HL-60 (cell line): ENCODE results near the gene ZMAT2.

Experiments
- POLR2AphosphoS5 ChIP-seq: IDR thresholded peaks from 2 replicates; pipeline ENCODE4 v1.6.1; 2012; ENCODE audit warnings: low read depth
- TF ChIP-seq, protein P1 (sequence below): IDR thresholded peaks from one replicate; pipeline ENCODE4 v1.5.1; 2011; ENCODE audit warnings: low read length, control low read depth, inconsistent platforms; ENCODE audit not compliant: insufficient read depth
- TF ChIP-seq, protein P2 (sequence below): IDR thresholded peaks from 2 replicates; pipeline ENCODE4 v1.6.1; 2012; ENCODE audit warnings: low read depth; ENCODE audit not compliant: insufficient replicate concordance

- TF ChIP-seq, protein P1, sequence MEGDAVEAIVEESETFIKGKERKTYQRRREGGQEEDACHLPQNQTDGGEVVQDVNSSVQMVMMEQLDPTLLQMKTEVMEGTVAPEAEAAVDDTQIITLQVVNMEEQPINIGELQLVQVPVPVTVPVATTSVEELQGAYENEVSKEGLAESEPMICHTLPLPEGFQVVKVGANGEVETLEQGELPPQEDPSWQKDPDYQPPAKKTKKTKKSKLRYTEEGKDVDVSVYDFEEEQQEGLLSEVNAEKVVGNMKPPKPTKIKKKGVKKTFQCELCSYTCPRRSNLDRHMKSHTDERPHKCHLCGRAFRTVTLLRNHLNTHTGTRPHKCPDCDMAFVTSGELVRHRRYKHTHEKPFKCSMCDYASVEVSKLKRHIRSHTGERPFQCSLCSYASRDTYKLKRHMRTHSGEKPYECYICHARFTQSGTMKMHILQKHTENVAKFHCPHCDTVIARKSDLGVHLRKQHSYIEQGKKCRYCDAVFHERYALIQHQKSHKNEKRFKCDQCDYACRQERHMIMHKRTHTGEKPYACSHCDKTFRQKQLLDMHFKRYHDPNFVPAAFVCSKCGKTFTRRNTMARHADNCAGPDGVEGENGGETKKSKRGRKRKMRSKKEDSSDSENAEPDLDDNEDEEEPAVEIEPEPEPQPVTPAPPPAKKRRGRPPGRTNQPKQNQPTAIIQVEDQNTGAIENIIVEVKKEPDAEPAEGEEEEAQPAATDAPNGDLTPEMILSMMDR: no peak
- TF ChIP-seq, protein P2, sequence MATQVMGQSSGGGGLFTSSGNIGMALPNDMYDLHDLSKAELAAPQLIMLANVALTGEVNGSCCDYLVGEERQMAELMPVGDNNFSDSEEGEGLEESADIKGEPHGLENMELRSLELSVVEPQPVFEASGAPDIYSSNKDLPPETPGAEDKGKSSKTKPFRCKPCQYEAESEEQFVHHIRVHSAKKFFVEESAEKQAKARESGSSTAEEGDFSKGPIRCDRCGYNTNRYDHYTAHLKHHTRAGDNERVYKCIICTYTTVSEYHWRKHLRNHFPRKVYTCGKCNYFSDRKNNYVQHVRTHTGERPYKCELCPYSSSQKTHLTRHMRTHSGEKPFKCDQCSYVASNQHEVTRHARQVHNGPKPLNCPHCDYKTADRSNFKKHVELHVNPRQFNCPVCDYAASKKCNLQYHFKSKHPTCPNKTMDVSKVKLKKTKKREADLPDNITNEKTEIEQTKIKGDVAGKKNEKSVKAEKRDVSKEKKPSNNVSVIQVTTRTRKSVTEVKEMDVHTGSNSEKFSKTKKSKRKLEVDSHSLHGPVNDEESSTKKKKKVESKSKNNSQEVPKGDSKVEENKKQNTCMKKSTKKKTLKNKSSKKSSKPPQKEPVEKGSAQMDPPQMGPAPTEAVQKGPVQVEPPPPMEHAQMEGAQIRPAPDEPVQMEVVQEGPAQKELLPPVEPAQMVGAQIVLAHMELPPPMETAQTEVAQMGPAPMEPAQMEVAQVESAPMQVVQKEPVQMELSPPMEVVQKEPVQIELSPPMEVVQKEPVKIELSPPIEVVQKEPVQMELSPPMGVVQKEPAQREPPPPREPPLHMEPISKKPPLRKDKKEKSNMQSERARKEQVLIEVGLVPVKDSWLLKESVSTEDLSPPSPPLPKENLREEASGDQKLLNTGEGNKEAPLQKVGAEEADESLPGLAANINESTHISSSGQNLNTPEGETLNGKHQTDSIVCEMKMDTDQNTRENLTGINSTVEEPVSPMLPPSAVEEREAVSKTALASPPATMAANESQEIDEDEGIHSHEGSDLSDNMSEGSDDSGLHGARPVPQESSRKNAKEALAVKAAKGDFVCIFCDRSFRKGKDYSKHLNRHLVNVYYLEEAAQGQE: no peak
- peak; percentile 68; the same call in 1 of the 2 replicates for TF ChIP-seq POLR2AphosphoS5
Observed at GRCh38 chr5:140664359-140665119, 35.7 kb upstream of the ZMAT2 start, which contains the start of gene WDR55.
